Endodermal cell (in vitro differentiated cells): ENCODE measurements around the gene FANK1. TPM values are rescaled to one million over a fixed set of nuclear protein-coding genes. Genes with fewer than 3 reads are reported as not detected.

ENCODE experiments used
- DNase-seq: peaks from one replicate; pipeline ENCODE4 v3.0.0-alpha.2; 2017
- H3K27ac ChIP-seq: 2 replicates; pipeline ENCODE4 v1.5.1; 2013; ENCODE audit warnings: mild to moderate bottlenecking, low read depth, low read length, moderate library complexity
- H3K27me3 ChIP-seq: 2 replicates; pipeline ENCODE4 v1.6.1; 2013; ENCODE audit warnings: mild to moderate bottlenecking, low read length, moderate library complexity; ENCODE audit not compliant: insufficient read depth, control insufficient read depth, poor library complexity, severe bottlenecking
- H3K36me3 ChIP-seq: 2 replicates; pipeline ENCODE4 v1.7.0; 2013; ENCODE audit warnings: mild to moderate bottlenecking, low read length, moderate library complexity; ENCODE audit not compliant: control insufficient read depth, insufficient read depth
- H3K4me1 ChIP-seq: one replicate; pipeline ENCODE4 v1.7.0; 2013; ENCODE audit warnings: low read length; ENCODE audit not compliant: control insufficient read depth, insufficient read depth
- H3K4me3 ChIP-seq: 2 replicates; pipeline ENCODE4 v1.5.1; 2013; ENCODE audit warnings: mild to moderate bottlenecking, low read length, moderate library complexity
- H3K9ac ChIP-seq: 2 replicates; pipeline ENCODE4 v1.6.1; 2013; ENCODE audit warnings: mild to moderate bottlenecking, low read length, moderate library complexity; ENCODE audit not compliant: poor library complexity, severe bottlenecking; ENCODE audit errors: extremely low read depth
- H3K9me3 ChIP-seq: 2 replicates; pipeline ENCODE4 v1.6.1; 2013; ENCODE audit warnings: mild to moderate bottlenecking, low read length, moderate library complexity; ENCODE audit not compliant: control insufficient read depth
- H3K27ac Mint-ChIP-seq: 2 replicates; pipeline ENCODE4 v1.8.0; 2020; ENCODE audit warnings: mixed read lengths
- H3K27me3 Mint-ChIP-seq: 2 replicates; pipeline ENCODE4 v1.8.0; 2021; ENCODE audit warnings: mild to moderate bottlenecking, mixed read lengths; ENCODE audit not compliant: insufficient read depth
- H3K36me3 Mint-ChIP-seq: 2 replicates; pipeline ENCODE4 v1.8.0; 2020; ENCODE audit warnings: low read depth, mixed read lengths
- H3K4me1 Mint-ChIP-seq: 2 replicates; pipeline ENCODE4 v1.8.0; 2020; ENCODE audit warnings: mixed read lengths
- H3K4me3 Mint-ChIP-seq: 2 replicates; pipeline ENCODE4 v1.8.0; 2020; ENCODE audit warnings: mild to moderate bottlenecking, moderate library complexity, mixed read lengths
- H3K9me3 Mint-ChIP-seq: 2 replicates; pipeline ENCODE4 v1.8.0; 2020; ENCODE audit warnings: mild to moderate bottlenecking, mixed read lengths
- WGBS, 2 experiments: methylation state at CpG; one replicate each; pipeline versions ENCODE4 v1.1.5 to v1.1.7; 2013; ENCODE audit warnings: missing lambda C conversion rate in 2 of 2, mixed read lengths in 1 of 2; ENCODE audit not compliant: insufficient coverage in 1 of 2, insufficient read length in 1 of 2; 5-methylcytosine and 5-hydroxymethylcytosine counted together
- total RNA-seq, 2 donors: library from RNA; stranded (reverse); fragmentation: NEBNext Ultra II Directional in 1 of 2; extraction: Animal tissue kit (Norgen Biotek cat#: 25700) in 1 of 2; gene quantifications; 2 replicates in 1 of 2; 3 replicates in 1 of 2; pipeline ENCODE4 v1.2.1, GENCODE V29; 2021
- TF ChIP-seq, protein P1 (sequence below): fragments of 200-600 bp; sonication (generic); conservative IDR thresholded peaks from 2 replicates; pipeline ENCODE4 v1.5.0; 2021; ENCODE audit warnings: antibody characterized with exemption, mild to moderate bottlenecking

The FANK1 gene
- total RNA-seq, 2 donors from 2014 or later: 7.7 to 10.0 TPM

DNA sequence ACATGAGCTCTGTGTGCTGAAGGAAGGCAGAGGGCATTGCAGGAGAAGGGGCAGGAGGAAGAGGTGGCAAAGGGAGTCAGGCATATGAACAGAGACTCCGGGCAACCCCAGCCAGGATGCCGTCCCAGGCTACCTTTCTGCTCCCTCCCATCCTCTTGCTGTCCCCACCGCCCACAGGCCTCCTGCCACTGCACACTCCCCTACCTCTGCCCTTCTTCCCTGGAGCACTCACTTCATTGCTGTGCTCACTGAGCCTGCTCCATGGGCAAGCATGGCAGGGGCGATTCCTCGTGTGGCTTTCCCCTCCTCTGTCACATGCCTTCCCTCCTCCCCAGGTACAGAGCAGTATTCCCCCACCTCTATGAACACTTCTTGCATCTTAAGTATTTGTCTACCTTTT, 93.4 kb downstream of the FANK1 start:
- Histone ChIP-seq H3K27me3 (no peaks in the 10 kb centered on the region), H3K9me3 (no peaks in the 10 kb centered on the region), H3K4me3 (no peak overlapping the region), H3K4me1 (peaks cover 2% of the 10 kb centered on the region), H3K27ac (no peak overlapping the region), H3K36me3 (no peaks in the 10 kb centered on the region), H3K9ac (no peak overlapping the region)
- Mint-ChIP-seq H3K4me3 (no peak overlapping the region), H3K9me3 (peaks cover 9% of the 10 kb centered on the region), H3K36me3 (peaks cover 13% of the 10 kb centered on the region), H3K27me3 (peaks cover 16% of the 10 kb centered on the region), H3K27ac (no peak overlapping the region), H3K4me1 (peaks cover 16% of the 10 kb centered on the region)
- DNase-seq: no peak
- TF ChIP-seq, protein P1, sequence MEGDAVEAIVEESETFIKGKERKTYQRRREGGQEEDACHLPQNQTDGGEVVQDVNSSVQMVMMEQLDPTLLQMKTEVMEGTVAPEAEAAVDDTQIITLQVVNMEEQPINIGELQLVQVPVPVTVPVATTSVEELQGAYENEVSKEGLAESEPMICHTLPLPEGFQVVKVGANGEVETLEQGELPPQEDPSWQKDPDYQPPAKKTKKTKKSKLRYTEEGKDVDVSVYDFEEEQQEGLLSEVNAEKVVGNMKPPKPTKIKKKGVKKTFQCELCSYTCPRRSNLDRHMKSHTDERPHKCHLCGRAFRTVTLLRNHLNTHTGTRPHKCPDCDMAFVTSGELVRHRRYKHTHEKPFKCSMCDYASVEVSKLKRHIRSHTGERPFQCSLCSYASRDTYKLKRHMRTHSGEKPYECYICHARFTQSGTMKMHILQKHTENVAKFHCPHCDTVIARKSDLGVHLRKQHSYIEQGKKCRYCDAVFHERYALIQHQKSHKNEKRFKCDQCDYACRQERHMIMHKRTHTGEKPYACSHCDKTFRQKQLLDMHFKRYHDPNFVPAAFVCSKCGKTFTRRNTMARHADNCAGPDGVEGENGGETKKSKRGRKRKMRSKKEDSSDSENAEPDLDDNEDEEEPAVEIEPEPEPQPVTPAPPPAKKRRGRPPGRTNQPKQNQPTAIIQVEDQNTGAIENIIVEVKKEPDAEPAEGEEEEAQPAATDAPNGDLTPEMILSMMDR: no peak
- 97 to 100% methylated on average over 2 to 5 of the region's 5 CpGs for WGBS, 2 experiments

DNA sequence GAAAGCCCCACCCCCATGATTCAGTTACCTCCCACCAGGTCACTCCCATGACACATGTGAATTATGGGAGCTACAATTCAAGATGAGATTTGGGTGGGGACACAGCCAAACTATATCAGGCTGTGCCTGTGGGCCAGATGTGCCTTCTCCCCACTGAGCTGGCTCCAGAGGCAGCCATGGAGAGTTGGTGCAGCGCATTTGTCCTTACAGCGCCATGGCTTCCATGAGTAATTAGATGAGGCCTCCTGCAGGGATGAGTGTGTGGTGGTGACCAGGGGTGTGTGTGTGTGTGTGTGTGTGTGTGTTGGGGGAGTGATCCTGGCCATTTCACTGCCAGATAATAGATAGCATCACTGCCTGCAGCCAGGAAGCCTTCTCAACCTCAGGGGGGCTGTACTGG, 94.6 kb downstream of the FANK1 start:
- Histone ChIP-seq H3K27ac (no peak overlapping the region), H3K36me3 (no peaks in the 10 kb centered on the region), H3K4me3 (no peak overlapping the region), H3K9me3 (no peaks in the 10 kb centered on the region), H3K4me1 (peaks cover 2% of the 10 kb centered on the region), H3K27me3 (no peaks in the 10 kb centered on the region), H3K9ac (no peak overlapping the region)
- H3K36me3 Mint-ChIP-seq: peaks cover 13% of the 10 kb centered on the region
- no peak for DNase-seq
- peaks cover 9% of the 10 kb centered on the region for H3K9me3 Mint-ChIP-seq
- H3K27me3 Mint-ChIP-seq: peaks cover 14% of the 10 kb centered on the region
- H3K4me3 Mint-ChIP-seq: no peak overlapping the region
- WGBS, 2 experiments: 94% methylated on average over 2 of the region's 2 CpGs; no CpG with 5 or more reads in 1 of the 2 experiments
- H3K27ac Mint-ChIP-seq: no peak overlapping the region
- H3K4me1 Mint-ChIP-seq: peaks cover 16% of the 10 kb centered on the region
- TF ChIP-seq, protein P1: no peak

DNA sequence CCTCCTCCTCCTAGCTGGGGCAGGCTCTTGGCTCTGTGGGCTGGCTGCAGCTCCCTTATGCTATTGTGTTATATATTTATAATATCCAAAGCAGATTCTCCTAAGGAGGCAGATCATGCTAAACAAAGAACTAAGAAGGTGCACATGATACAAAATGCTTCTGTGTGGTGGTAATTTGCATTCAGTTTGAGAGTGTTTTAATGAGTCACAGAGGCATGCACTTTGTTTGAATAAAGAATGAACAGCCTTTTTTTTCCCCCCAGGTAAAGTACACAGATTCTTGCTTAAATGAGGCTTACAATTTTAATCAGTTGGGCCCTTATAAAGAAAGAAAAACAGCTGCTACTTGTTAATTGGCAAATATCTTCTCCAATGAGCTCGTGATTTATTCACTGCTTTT, 95.0 kb downstream of the FANK1 start:
- Mint-ChIP-seq H3K27ac (no peak overlapping the region), H3K27me3 (peaks cover 12% of the 10 kb centered on the region), H3K4me3 (no peak overlapping the region), H3K9me3 (peaks cover 9% of the 10 kb centered on the region), H3K36me3 (peaks cover 13% of the 10 kb centered on the region), H3K4me1 (peaks cover 16% of the 10 kb centered on the region)
- no peaks in the 10 kb centered on the region for H3K9me3 ChIP-seq
- H3K27me3 ChIP-seq: no peaks in the 10 kb centered on the region
- 83% methylated on average over 1 of the region's 1 CpG; no CpG with 5 or more reads in 1 of the 2 experiments for WGBS, 2 experiments
- H3K4me1 ChIP-seq: peaks cover 2% of the 10 kb centered on the region
- H3K36me3 ChIP-seq: no peaks in the 10 kb centered on the region
- H3K27ac ChIP-seq: no peak overlapping the region
- H3K4me3 ChIP-seq: no peak overlapping the region
- TF ChIP-seq, protein P1: no peak
- no peak overlapping the region for H3K9ac ChIP-seq
- no peak for DNase-seq
